SK-N-SH treated with all-trans-retinoic acid at 6 μM for 48 hours (cell line): ENCODE measurements around the gene TBC1D2B.
"Not testable (repeated sequence)": the region's sequence is repeated elsewhere in the genome, so short reads cannot be mapped to it uniquely, and the experiment has no call there.

ENCODE experiments used
- ATAC-seq: fragments of 200-7000 bp; cut with Tn5 transposase; 3 replicates; pipeline ENCODE4 v1.9.1; 2020; ENCODE audit warnings: mild to moderate bottlenecking, moderate library complexity
- ARNTL ChIP-seq: fragments of 450-650 bp; formaldehyde crosslinking; IDR thresholded peaks from 2 replicates; pipeline ENCODE4 v1.5.0; 2020; ENCODE audit warnings: low read depth, mild to moderate bottlenecking, moderate library complexity, borderline replicate concordance
- CREB5 ChIP-seq: fragments of 250-450 bp; sonication (Bioruptor Pico); IDR thresholded peaks from 2 replicates; pipeline ENCODE4 v1.5.1; 2020; ENCODE audit warnings: low read depth, mild to moderate bottlenecking, moderate library complexity
- CSDC2 ChIP-seq: fragments of 250-450 bp; sonication (Bioruptor Pico); IDR thresholded peaks from 2 replicates; pipeline ENCODE4 v1.5.0; 2020; ENCODE audit warnings: mild to moderate bottlenecking, moderate library complexity
- CSRNP3 ChIP-seq: fragments of 250-450 bp; sonication (Bioruptor Pico); IDR thresholded peaks from 2 replicates; pipeline ENCODE4 v1.5.1; 2021; ENCODE audit warnings: mild to moderate bottlenecking, moderate library complexity
- ESRRG ChIP-seq: fragments of 250-450 bp; sonication (Bioruptor Pico); IDR thresholded peaks from 2 replicates; pipeline ENCODE4 v1.6.1; 2021; ENCODE audit warnings: mild to moderate bottlenecking
- GLIS3 ChIP-seq: fragments of 250-450 bp; sonication (Bioruptor Pico); IDR thresholded peaks from 2 replicates; pipeline ENCODE4 v1.5.0; 2020; ENCODE audit warnings: mild to moderate bottlenecking, moderate library complexity
- ISL1 ChIP-seq: fragments of 250-450 bp; sonication (Bioruptor Pico); IDR thresholded peaks from 2 replicates; pipeline ENCODE4 v2.1.2; 2022; ENCODE audit warnings: mild to moderate bottlenecking, moderate library complexity
- TCF4 ChIP-seq: fragments of 250-450 bp; sonication (Bioruptor Pico); IDR thresholded peaks from 2 replicates; pipeline ENCODE4 v1.8.0; 2021; ENCODE audit warnings: mild to moderate bottlenecking, moderate library complexity, borderline replicate concordance
- TSHZ2 ChIP-seq: fragments of 250-450 bp; sonication (Bioruptor Pico); IDR thresholded peaks from 2 replicates; pipeline ENCODE4 v1.5.0; 2020; ENCODE audit warnings: mild to moderate bottlenecking, moderate library complexity
- ZC3H10 ChIP-seq: fragments of 250-450 bp; sonication (Bioruptor Pico); IDR thresholded peaks from 2 replicates; pipeline ENCODE4 v1.5.1; 2021; ENCODE audit warnings: mild to moderate bottlenecking, moderate library complexity
- ZFP3 ChIP-seq: fragments of 250-450 bp; sonication (Bioruptor Pico); IDR thresholded peaks from 2 replicates; pipeline ENCODE4 v1.5.0; 2020; ENCODE audit warnings: mild to moderate bottlenecking, moderate library complexity
- ZNF565 ChIP-seq: fragments of 450-650 bp; formaldehyde crosslinking; conservative IDR thresholded peaks from 2 replicates; pipeline ENCODE4 v1.5.0; 2020; ENCODE audit warnings: low read depth, mild to moderate bottlenecking, moderate library complexity
- ZNF8 ChIP-seq: fragments of 450-650 bp; formaldehyde crosslinking; IDR thresholded peaks from 2 replicates; pipeline ENCODE4 v1.5.0; 2020; ENCODE audit warnings: mild to moderate bottlenecking, moderate library complexity
- TF ChIP-seq, protein P1 (sequence below): fragments of 250-450 bp; sonication (Bioruptor Pico); IDR thresholded peaks from 2 replicates; pipeline ENCODE4 v1.8.0; 2021; ENCODE audit warnings: low read depth, mild to moderate bottlenecking, moderate library complexity, borderline replicate concordance

Gene TBC1D2B

GRCh38 chr15:78000927-78001249 lies 76.6 kb downstream of the TBC1D2B start:
- ATAC-seq, result no peak
- TF ChIP-seq CSDC2 (CRISPR knock-in tag) (no peak), ARNTL (CRISPR knock-in tag) (no peak), CSRNP3 (CRISPR knock-in tag) (no peak), GLIS3 (no peak), ISL1 (CRISPR knock-in tag) (no peak), ZNF565 (CRISPR knock-in tag) (no peak)
- TF ChIP-seq, protein P1, sequence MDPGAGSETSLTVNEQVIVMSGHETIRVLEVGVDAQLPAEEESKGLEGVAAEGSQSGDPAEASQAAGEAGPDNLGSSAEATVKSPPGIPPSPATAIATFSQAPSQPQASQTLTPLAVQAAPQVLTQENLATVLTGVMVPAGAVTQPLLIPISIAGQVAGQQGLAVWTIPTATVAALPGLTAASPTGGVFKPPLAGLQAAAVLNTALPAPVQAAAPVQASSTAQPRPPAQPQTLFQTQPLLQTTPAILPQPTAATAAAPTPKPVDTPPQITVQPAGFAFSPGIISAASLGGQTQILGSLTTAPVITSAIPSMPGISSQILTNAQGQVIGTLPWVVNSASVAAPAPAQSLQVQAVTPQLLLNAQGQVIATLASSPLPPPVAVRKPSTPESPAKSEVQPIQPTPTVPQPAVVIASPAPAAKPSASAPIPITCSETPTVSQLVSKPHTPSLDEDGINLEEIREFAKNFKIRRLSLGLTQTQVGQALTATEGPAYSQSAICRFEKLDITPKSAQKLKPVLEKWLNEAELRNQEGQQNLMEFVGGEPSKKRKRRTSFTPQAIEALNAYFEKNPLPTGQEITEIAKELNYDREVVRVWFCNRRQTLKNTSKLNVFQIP (CRISPR knock-in tag), result no peak
- TF ChIP-seq, all 23 proteins: peak for 0

DNA sequence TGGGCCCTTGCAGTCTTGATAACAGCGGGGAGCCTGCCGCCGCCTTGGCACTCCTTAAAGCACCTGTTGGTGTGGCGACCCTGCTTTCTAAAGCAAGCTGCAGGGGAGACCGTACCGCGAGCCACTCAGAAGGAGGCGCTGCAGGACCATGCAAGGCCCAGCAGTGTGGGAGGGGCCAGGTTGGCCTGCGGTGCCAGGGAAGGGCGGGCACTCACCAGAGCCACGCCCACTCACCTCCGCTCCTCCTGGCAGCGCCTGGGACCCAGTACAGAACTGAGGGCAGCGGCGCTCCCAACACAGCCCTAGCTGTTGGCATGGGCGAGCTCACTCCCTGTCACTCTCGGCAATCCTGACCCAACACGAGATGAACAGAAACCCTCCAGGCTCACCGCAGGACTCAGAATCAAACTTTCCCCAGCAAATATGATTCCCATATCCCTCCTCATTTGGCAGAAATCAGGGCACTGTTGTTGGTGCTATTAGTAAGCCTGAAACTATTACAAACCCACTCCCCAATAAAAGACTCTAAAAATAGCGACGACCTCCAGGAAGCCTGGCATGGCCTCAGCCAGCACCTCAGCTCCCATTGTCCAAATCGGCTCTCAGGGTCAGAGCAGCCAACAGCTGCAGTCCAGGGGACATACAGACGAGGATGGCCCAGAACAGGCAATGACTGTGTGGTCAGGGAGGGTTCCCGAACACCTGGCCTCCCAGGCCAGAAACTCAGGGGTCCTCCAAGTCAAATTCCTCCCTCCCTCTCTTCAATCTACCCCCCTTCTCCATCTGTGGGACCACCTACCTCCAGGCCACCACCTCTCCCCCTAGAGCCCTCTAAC lies 77.2 kb downstream of the TBC1D2B start:
- TF ChIP-seq TSHZ2 (CRISPR knock-in tag) (no peak), CSDC2 (CRISPR knock-in tag) (no peak)
- peak; percentile 70 for ATAC-seq

- no peak for ATAC-seq
- TF ChIP-seq ZC3H10, result no peak
- TF ChIP-seq, all 23 proteins: peak for 0
Observed at GRCh38 chr15:77999486-77999885, 78.0 kb downstream of the TBC1D2B start.

DNA sequence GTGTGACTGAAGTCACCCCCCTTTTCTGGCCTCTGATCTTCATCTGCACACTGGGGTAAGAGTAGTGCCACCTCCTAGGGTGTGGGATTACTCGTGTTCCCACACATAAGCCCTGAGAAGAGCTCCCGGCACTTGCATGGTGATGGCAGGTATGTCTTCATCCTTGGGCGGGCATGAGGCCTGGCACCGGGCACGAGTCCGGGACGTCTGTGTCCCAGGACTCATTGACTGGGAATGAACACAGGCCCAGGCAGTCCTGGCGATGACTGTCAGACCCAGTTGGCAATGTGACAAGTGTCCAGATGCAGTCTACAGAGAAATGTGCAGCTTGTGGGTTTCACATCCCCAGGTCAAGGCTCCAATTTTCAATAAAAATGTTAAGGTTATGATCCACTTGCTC lies 78.9 kb downstream of the TBC1D2B start:
- TF ChIP-seq ZC3H10 (no peak), CSRNP3 (CRISPR knock-in tag) (no peak), TCF4 (CRISPR knock-in tag) (no peak), ARNTL (CRISPR knock-in tag) (no peak), ESRRG (no peak), GLIS3 (no peak), CSDC2 (CRISPR knock-in tag) (no peak), TSHZ2 (CRISPR knock-in tag) (no peak), ZFP3 (CRISPR knock-in tag) (no peak), ZNF8 (CRISPR knock-in tag) (no peak), CREB5 (CRISPR knock-in tag) (no peak)
- TF ChIP-seq, protein P1 (CRISPR knock-in tag), result no peak
- ATAC-seq, result no peak

DNA sequence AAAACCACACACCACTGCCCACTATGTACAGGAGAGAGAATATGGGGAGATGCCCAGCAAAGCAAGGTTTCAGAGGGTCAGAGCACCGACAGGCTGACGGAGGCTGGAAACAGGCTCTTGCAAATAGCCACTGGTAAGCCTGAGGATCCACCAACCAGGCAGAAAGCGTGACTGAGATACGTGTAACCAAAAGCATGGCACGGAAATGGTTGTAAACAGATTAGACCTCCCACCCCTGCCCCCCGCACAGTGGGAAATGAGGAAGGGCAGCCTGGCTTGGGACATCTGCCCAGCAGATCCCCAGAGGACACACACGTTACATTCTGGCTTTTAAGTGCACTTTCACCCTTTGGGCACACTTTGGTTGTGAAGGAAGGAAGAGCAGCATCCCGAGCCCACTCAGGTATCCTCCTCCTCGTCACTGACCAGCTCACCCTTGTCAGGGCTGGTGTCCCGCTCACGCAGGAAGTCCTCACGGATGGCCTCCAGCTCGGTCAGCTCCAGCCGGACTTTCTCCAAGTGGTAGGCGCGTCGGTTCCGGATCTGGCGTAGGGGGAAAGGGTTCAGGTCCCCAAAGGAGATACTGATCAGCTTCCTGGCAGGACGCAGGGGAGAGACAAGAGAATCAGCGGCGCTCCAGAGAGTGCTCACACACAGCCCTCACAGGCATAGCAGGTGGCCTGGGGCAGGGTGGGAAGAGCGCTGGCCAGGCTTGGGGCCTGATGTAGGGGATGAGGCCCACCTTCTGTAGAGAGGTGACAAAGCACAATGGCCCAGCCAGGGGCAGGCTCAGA lies 79.6 kb downstream of the TBC1D2B start:
- not testable (repeated sequence) for ATAC-seq

DNA sequence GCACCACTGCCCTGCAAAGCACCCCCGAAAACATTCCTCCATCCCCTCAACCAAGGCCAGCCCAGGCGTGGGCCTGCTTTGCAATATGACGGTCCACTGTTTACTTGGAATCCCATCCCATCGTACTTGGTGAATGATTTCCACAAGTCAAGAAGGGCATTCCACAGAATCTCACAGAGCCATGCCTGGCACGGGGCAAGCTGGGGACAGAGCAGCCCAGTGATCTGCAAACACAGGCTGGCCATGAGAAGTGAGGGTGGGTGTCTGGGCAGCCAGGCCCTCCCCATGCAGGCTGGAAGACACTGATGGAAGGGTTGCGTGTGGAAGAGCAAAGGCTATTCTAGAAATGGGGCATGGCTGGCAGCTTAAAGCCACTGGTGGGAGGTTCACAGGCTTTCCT lies 80.3 kb downstream of the TBC1D2B start:
- ATAC-seq, result not testable (repeated sequence)

GRCh38 chr15:77996713-77997171 lies 80.8 kb downstream of the TBC1D2B start:
- ATAC-seq, result not testable (repeated sequence)
